ENCODE measurements around the gene CCNE1.

Gene CCNE1

GRCh38 chr19:29845574-29846176 is 33.9 kb downstream of the CCNE1 start:
- no peak for DNase-seq

GRCh38 chr19:29849208-29849607 is 37.4 kb downstream of the CCNE1 start:
- DNase-seq: no peak

- DNase-seq: no peak
Observed at GRCh38 chr19:29850482-29850881, 38.7 kb downstream of the CCNE1 start.

GRCh38 chr19:29851769-29852521 is 40.2 kb downstream of the CCNE1 start:
- no peak for DNase-seq

- DNase-seq: no peak
Observed at GRCh38 chr19:29854033-29854432, 42.2 kb downstream of the CCNE1 start.

- DNase-seq: no peak
Observed at GRCh38 chr19:29855087-29855486, 43.3 kb downstream of the CCNE1 start.

- no peak for DNase-seq
Observed at GRCh38 chr19:29855741-29856500, 44.1 kb downstream of the CCNE1 start.

- DNase-seq: no peak
Observed at GRCh38 chr19:29858000-29858596, 46.3 kb downstream of the CCNE1 start.

GRCh38 chr19:29858621-29859020 is 46.8 kb downstream of the CCNE1 start:
- DNase-seq: no peak

GRCh38 chr19:29860492-29860891 is 48.7 kb downstream of the CCNE1 start:
- DNase-seq: no peak

GRCh38 chr19:29861574-29861973 is 49.8 kb downstream of the CCNE1 start:
- DNase-seq: no peak

GRCh38 chr19:29866011-29866410 is 54.2 kb downstream of the CCNE1 start:
- no peak for DNase-seq

GRCh38 chr19:29867984-29868383 is 56.2 kb downstream of the CCNE1 start:
- DNase-seq: no peak

- no peak for DNase-seq
Observed at GRCh38 chr19:29871143-29871542, 59.4 kb downstream of the CCNE1 start.

- no peak for DNase-seq
Observed at GRCh38 chr19:29872224-29872731, 60.5 kb downstream of the CCNE1 start.

GRCh38 chr19:29873024-29873800 is 61.4 kb downstream of the CCNE1 start:
- DNase-seq: peak; percentile 6

All from NCI-H510A treated with DMSO at 0.1 percent for 48 hours (cell line).